NK-92 (cell line): Measurements from ENCODE around the gene CERCAM.

Experiments used
- DNase-seq: peaks from one replicate; lab custom pipeline; 2025; ENCODE audit not compliant: unreplicated experiment; lab: John Stamatoyannopoulos, UW

CERCAM gene

GRCh38 chr9:128456613-128457061, 36.0 kb downstream of the CERCAM start:
- DNase-seq = no peak

GRCh38 chr9:128457207-128457606, 36.5 kb downstream of the CERCAM start:
- no peak for DNase-seq

GRCh38 chr9:128459011-128459410, 38.4 kb downstream of the CERCAM start:
- no peak for DNase-seq

- no peak for DNase-seq
Observed at GRCh38 chr9:128469070-128469469, 48.4 kb downstream of the CERCAM start.

- DNase-seq = no peak
Observed at GRCh38 chr9:128470560-128470959, 49.9 kb downstream of the CERCAM start.

- no peak for DNase-seq
Observed at GRCh38 chr9:128473104-128473503, 52.4 kb downstream of the CERCAM start.

GRCh38 chr9:128475867-128476266, 55.2 kb downstream of the CERCAM start:
- no peak for DNase-seq

GRCh38 chr9:128479262-128479661, 58.6 kb downstream of the CERCAM start:
- DNase-seq = no peak

GRCh38 chr9:128481561-128481960, 60.9 kb downstream of the CERCAM start:
- no peak for DNase-seq

- DNase-seq = no peak
Observed at GRCh38 chr9:128482186-128482585, 61.5 kb downstream of the CERCAM start.

GRCh38 chr9:128484686-128485413, 64.2 kb downstream of the CERCAM start:
- DNase-seq = no peak

GRCh38 chr9:128485414-128485855, 64.8 kb downstream of the CERCAM start:
- no peak for DNase-seq

GRCh38 chr9:128486201-128486600, 65.5 kb downstream of the CERCAM start:
- DNase-seq = no peak
